ENCODE data around the gene NDUFS3. TPM values are rescaled to one million over a fixed set of nuclear protein-coding genes. Genes with fewer than 3 reads are reported as not detected.

Gene NDUFS3
- total RNA-seq, 4 donors from 2014 or later = 55.1 to 65.4 (median 61.1) TPM

DNA sequence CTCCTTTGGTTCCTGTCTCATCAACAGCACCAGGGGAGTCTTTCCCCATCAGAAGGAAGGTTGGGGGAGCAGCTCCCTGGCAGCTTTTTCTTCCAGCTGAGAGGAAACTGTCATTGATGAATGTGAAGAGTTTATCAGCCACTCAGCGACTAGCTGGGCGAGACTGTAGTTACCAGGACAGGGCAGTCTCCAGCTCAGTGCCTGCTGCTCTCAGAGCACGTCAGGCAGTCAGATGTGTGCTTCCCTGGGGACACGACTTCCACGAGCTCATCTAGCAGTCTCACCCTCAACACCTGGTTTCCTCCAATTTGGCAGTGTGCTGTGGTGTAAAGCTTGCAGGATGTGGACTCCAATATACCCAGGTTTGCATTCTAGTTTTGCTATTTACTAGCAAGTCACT, 27.9 kb downstream of the NDUFS3 start:
- no peaks in the 10 kb centered on the region for H3K9me3 ChIP-seq
- no peaks in the 10 kb centered on the region for H3K27me3 ChIP-seq
- H3K4me3 ChIP-seq = no peak overlapping the region
- TF ChIP-seq POLR2A (IDR thresholded peaks at IDR 0.05) (no peak), EP300 (IDR thresholded peaks at IDR 0.05) (no peak)
- TF ChIP-seq, protein P1, sequence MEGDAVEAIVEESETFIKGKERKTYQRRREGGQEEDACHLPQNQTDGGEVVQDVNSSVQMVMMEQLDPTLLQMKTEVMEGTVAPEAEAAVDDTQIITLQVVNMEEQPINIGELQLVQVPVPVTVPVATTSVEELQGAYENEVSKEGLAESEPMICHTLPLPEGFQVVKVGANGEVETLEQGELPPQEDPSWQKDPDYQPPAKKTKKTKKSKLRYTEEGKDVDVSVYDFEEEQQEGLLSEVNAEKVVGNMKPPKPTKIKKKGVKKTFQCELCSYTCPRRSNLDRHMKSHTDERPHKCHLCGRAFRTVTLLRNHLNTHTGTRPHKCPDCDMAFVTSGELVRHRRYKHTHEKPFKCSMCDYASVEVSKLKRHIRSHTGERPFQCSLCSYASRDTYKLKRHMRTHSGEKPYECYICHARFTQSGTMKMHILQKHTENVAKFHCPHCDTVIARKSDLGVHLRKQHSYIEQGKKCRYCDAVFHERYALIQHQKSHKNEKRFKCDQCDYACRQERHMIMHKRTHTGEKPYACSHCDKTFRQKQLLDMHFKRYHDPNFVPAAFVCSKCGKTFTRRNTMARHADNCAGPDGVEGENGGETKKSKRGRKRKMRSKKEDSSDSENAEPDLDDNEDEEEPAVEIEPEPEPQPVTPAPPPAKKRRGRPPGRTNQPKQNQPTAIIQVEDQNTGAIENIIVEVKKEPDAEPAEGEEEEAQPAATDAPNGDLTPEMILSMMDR (IDR thresholded peaks at IDR 0.05) = no peak
- 47 to 50% methylated on average over 5 of the region's 5 CpGs for WGBS, 2 donors
- no peak for DNase-seq (ENCODE audit: low spot score in 2 of 2)
- H3K4me1 ChIP-seq = peaks cover 0 to 20% (median 4%) of the 10 kb centered on the region in 4 donors
- H3K27ac ChIP-seq = no peak overlapping the region
- H3K36me3 ChIP-seq = peaks cover 0 to 21% (median 0%) of the 10 kb centered on the region in 3 donors

DNA sequence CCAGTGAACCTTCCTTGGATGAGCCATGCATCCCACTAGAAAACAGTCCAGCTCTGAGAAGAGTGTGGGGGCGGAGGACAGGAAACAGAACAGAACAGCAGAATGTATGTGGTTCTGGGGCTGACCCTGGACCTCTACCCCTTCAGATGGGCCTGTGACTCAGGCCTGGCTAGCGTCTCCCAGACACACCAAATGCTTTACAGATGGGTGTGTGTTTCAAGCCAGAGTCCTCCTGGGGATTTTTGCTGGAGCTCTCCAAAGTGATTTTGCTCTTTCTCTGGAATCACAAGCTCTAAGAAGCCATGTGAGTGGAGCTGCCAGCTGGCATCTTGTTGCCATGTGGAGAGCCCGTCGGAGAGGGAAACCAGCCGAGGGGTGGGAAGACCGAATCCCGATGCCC, 28.5 kb downstream of the NDUFS3 start:
- Histone ChIP-seq H3K27me3 (no peaks in the 10 kb centered on the region), H3K4me1 (peaks cover 0 to 20% (median 4%) of the 10 kb centered on the region in 4 donors), H3K36me3 (peaks cover 0 to 21% (median 0%) of the 10 kb centered on the region in 3 donors), H3K27ac (no peak overlapping the region), H3K4me3 (no peak overlapping the region), H3K9me3 (no peaks in the 10 kb centered on the region)
- TF ChIP-seq POLR2A (IDR thresholded peaks at IDR 0.05) = no peak
- TF ChIP-seq, protein P1 (IDR thresholded peaks at IDR 0.05) = no peak
- TF ChIP-seq EP300 (IDR thresholded peaks at IDR 0.05) = no peak
- WGBS, 2 donors = 21 to 35% methylated on average over 7 of the region's 7 CpGs
- peak in 1 of 2 donors; percentile 44 for DNase-seq (ENCODE audit: low spot score in 2 of 2)

DNA sequence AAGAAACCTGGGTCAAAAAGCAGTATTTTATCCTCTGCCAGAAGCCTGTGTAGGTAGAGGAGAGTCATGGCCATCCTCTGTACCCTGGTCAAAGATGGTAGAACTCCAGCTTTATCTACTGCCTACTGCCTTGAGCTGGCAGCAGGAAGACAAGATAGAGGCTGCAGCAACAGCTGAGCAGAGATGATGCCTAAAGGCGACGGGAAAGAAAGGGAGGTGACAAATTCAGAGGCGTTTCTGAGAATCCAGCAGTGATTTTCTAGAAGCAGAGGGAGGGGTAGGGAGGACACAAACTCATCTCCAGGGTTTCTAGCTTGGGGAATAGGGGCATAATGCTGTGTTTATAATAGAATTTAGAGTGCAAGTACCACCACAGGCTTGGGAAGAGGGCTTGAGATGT, 30.8 kb downstream of the NDUFS3 start:
- no peak for DNase-seq (ENCODE audit: low spot score in 2 of 2)
- Histone ChIP-seq H3K4me1 (peaks cover 0 to 20% (median 4%) of the 10 kb centered on the region in 4 donors), H3K9me3 (no peaks in the 10 kb centered on the region), H3K36me3 (peaks cover 0 to 21% (median 0%) of the 10 kb centered on the region in 3 donors), H3K27me3 (no peaks in the 10 kb centered on the region), H3K4me3 (no peak overlapping the region), H3K27ac (no peak overlapping the region)
- WGBS, 2 donors = 65 to 81% methylated on average over 3 of the region's 3 CpGs
- TF ChIP-seq POLR2A (IDR thresholded peaks at IDR 0.05) (no peak), EP300 (IDR thresholded peaks at IDR 0.05) (no peak)

DNA sequence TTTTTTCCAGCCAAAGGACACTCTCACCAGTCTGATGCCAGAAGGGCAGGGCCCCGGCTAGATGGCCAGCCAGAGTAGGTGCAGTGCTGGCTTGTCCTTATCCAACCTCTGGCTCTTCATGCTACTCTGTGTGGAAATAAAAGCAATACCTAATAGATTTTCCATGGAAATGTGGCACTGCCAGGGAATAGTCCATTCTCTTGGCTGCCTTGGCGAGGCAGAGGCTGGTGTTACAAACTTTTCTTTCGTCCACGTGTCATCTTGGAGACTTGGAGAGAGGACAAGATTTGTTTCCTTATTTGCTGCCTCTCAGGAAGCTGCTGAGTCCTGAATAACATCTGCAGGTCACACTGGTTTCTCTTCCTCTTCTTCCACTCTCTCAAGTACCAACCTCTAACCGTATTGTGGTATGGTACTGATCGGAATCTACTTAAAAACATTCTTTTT, 32.5 kb downstream of the NDUFS3 start:
- no peak overlapping the region for H3K4me3 ChIP-seq
- no peaks in the 10 kb centered on the region for H3K27me3 ChIP-seq
- peaks cover 0 to 20% (median 4%) of the 10 kb centered on the region in 4 donors for H3K4me1 ChIP-seq
- WGBS, 2 donors = 63 to 68% methylated on average over 6 of the region's 6 CpGs
- no peaks in the 10 kb centered on the region for H3K9me3 ChIP-seq
- TF ChIP-seq POLR2A (IDR thresholded peaks at IDR 0.05) (no peak), EP300 (IDR thresholded peaks at IDR 0.05) (peak in 1 of 2 donors; percentile 35)
- TF ChIP-seq, protein P1 (IDR thresholded peaks at IDR 0.05) = no peak
- no peak for DNase-seq (ENCODE audit: low spot score in 2 of 2)
- H3K27ac ChIP-seq = no peak overlapping the region
- H3K36me3 ChIP-seq = peaks cover 0 to 21% (median 0%) of the 10 kb centered on the region in 3 donors

DNA sequence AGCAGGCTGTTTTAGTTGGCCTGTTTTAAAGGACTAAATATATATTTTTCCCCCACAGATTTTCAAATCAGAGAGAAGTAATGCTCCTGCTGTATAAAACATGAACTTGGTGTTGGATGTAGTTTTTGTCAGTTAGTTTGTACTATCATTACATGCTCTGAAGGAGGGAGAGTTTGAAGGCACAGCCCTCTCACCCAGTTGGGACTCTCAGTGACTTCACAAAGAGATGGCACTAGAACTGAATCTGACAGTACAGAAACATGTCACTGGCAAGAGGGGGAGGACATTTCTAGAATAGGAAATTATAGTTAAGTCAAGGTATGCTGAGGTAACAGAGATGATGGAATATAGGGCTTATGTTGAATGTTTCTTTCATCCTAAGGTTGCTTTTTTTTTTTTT, 36.4 kb downstream of the NDUFS3 start:
- DNase-seq (ENCODE audit: low spot score in 2 of 2) = no peak
- Histone ChIP-seq H3K4me3 (no peak overlapping the region), H3K9me3 (no peaks in the 10 kb centered on the region), H3K36me3 (peaks cover 0 to 40% (median 0%) of the 10 kb centered on the region in 3 donors), H3K27ac (no peak overlapping the region), H3K27me3 (no peaks in the 10 kb centered on the region), H3K4me1 (peaks cover 0 to 21% (median 4%) of the 10 kb centered on the region in 4 donors)
- TF ChIP-seq, protein P1 (IDR thresholded peaks at IDR 0.05) = no peak
- TF ChIP-seq EP300 (IDR thresholded peaks at IDR 0.05) (no peak), POLR2A (IDR thresholded peaks at IDR 0.05) (no peak)
